Measurements from ENCODE around the gene MED10. TPM values are rescaled to one million over a fixed set of nuclear protein-coding genes. Genes with fewer than 3 reads are reported as not detected.

MED10 gene
- total and polyA plus RNA-seq, 2 of the 4 experiments (the other 2 are of a cell fraction), result 9.1 to 60.0 TPM

DNA sequence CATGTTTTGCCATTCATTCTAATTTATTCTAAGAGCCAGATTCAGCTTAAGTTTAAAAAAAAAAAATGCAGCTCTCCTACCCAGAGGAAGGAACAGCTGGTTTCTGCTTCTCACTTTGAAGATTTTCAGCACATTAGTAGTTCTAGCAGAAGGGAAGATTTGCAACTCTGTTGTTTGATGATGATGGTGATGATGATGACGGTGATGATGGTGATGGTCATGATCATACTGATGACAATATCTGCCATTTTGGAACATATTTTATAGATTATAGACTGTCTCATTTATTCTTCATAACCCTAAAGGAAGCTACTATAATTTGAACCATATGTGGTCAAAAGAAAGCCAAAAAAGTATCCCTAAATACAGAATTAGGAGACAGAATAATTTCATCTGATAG lies 7.9 kb upstream of the MED10 start:
- H3K9me3 ChIP-seq (ENCODE audit: control insufficient read depth, insufficient read depth, low read length), result no peaks in the 10 kb centered on the region
- intact Hi-C loops (cut with micrococcal nuclease) (no loop called here), dilution Hi-C loops (cut with HindIII; ENCODE audit: low sequenced_read_pairs, unreplicated experiment) (no loop called here), in situ Hi-C loops (cut with MboI; ENCODE audit: low sequenced_read_pairs) (no loop called here)
- H3K36me3 ChIP-seq (ENCODE audit: control insufficient read depth, insufficient read depth, low read length), result no peaks in the 10 kb centered on the region
- H3K9me1 ChIP-seq (ENCODE audit: insufficient read depth, low read length), result no peaks in the 10 kb centered on the region
- H3K9ac ChIP-seq (ENCODE audit: low read depth, low read length), result no peak overlapping the region
- no peak overlapping the region for H3K14ac ChIP-seq (replicated peaks; ENCODE audit: low read depth, low read length)
- no CpG with 5 or more reads among the region's 1 CpG for WGBS, 2 experiments (ENCODE audit: extremely low coverage in 2 of 2, insufficient read length in 1 of 2)
- H2BK20ac ChIP-seq (ENCODE audit: low read depth, low read length), result no peak overlapping the region
- H3K56ac ChIP-seq (ENCODE audit: extremely low read depth, insufficient read depth, low read length), result no peak overlapping the region
- POLR2A ChIA-PET (ENCODE audit: unreplicated experiment), result no interaction called here
- H2AFZ ChIP-seq (replicated peaks; ENCODE audit: low read length, poor library complexity), result no peak overlapping the region
- H3K4me2 ChIP-seq (ENCODE audit: low read depth, low read length), result no peak overlapping the region
- no peak overlapping the region for H2AK5ac ChIP-seq (ENCODE audit: low read depth, low read length)
- CTCF ChIA-PET, result no interaction called here
- no peak overlapping the region for H2AK9ac ChIP-seq (replicated peaks; ENCODE audit: low read depth, low read length, poor library complexity)
- H4K8ac ChIP-seq (ENCODE audit: low read depth in 2 of 2, low read length in 2 of 2), result no peak overlapping the region
- H3K23ac ChIP-seq (ENCODE audit: low read depth, low read length), result no peak overlapping the region
- H2BK5ac ChIP-seq (ENCODE audit: low read depth, low read length, poor library complexity, severe bottlenecking), result no peak overlapping the region
- H4K91ac ChIP-seq (ENCODE audit: insufficient read depth, low read depth, low read length), result no peak overlapping the region
- H4K5ac ChIP-seq (ENCODE audit: low read depth, low read length), result no peak overlapping the region
- no peaks in the 10 kb centered on the region for H3K4me1 ChIP-seq (ENCODE audit: control insufficient read depth, insufficient read depth, low read length)
- BruUV-seq (replicated peaks), result no TSS peak
- H3K4me3 ChIP-seq (ENCODE audit: insufficient read depth, low read depth, low read length), result no peak overlapping the region
- ATAC-seq (ENCODE audit: low read depth) (no peak), DNase-seq (no peak)
- no peak overlapping the region for H2BK15ac ChIP-seq (ENCODE audit: low read depth, low read length)
- no peaks in the 10 kb centered on the region for H3K79me1 ChIP-seq (ENCODE audit: low read depth in 1 of 2, low read length in 2 of 2)
- no peak overlapping the region for H3K27ac ChIP-seq (ENCODE audit: insufficient read depth, low read length)
- no peaks in the 10 kb centered on the region for H4K20me1 ChIP-seq (ENCODE audit: insufficient read depth, low read length)
- H3K27me3 ChIP-seq (ENCODE audit: control insufficient read depth, insufficient read depth, low read length), result no peaks in the 10 kb centered on the region
- no peak overlapping the region for H3K18ac ChIP-seq (ENCODE audit: low read depth, low read length)
- no peak overlapping the region for H3K4ac ChIP-seq (ENCODE audit: low read depth, low read length)
- TF ChIP-seq MAZ (IDR thresholded peaks at IDR 0.05; ENCODE audit: borderline replicate concordance, low read depth, low read length), result no peak
- no peak for TF ChIP-seq RCOR1 (IDR thresholded peaks at IDR 0.05; ENCODE audit: insufficient replicate concordance, low read length)
- TF ChIP-seq MXI1 (IDR thresholded peaks at IDR 0.05; ENCODE audit: borderline replicate concordance, low read depth, low read length), result no peak
- TF ChIP-seq, protein P1, sequence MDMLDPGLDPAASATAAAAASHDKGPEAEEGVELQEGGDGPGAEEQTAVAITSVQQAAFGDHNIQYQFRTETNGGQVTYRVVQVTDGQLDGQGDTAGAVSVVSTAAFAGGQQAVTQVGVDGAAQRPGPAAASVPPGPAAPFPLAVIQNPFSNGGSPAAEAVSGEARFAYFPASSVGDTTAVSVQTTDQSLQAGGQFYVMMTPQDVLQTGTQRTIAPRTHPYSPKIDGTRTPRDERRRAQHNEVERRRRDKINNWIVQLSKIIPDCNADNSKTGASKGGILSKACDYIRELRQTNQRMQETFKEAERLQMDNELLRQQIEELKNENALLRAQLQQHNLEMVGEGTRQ (IDR thresholded peaks at IDR 0.05; ENCODE audit: low read depth, low read length), result no peak
- no peak for TF ChIP-seq CHD1 (IDR thresholded peaks at IDR 0.05; ENCODE audit: low read depth, low read length)
- no peak for TF ChIP-seq MAFK (IDR thresholded peaks at IDR 0.05; ENCODE audit: low read depth, low read length)
- no peak for TF ChIP-seq CEBPB (IDR thresholded peaks at IDR 0.05; ENCODE audit: low read depth, low read length)
- TF ChIP-seq, protein P2, sequence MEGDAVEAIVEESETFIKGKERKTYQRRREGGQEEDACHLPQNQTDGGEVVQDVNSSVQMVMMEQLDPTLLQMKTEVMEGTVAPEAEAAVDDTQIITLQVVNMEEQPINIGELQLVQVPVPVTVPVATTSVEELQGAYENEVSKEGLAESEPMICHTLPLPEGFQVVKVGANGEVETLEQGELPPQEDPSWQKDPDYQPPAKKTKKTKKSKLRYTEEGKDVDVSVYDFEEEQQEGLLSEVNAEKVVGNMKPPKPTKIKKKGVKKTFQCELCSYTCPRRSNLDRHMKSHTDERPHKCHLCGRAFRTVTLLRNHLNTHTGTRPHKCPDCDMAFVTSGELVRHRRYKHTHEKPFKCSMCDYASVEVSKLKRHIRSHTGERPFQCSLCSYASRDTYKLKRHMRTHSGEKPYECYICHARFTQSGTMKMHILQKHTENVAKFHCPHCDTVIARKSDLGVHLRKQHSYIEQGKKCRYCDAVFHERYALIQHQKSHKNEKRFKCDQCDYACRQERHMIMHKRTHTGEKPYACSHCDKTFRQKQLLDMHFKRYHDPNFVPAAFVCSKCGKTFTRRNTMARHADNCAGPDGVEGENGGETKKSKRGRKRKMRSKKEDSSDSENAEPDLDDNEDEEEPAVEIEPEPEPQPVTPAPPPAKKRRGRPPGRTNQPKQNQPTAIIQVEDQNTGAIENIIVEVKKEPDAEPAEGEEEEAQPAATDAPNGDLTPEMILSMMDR (conservative IDR thresholded peaks at IDR 0.05; ENCODE audit: low read depth, low read length), result no peak
- no peak for TF ChIP-seq SMC3 (IDR thresholded peaks at IDR 0.05; ENCODE audit: low read depth, low read length)
- H2BK120ac ChIP-seq (ENCODE audit: low read depth, low read length), result no peak overlapping the region

Measured in IMR-90 (cell line).